Daoy (cell line): ENCODE results near the gene OBSCN. TPM values are rescaled to one million over a fixed set of nuclear protein-coding genes. Genes with fewer than 3 reads are reported as not detected.
A peak's percentile ranks its signal among the peaks of the same experiment; 100 is the strongest.

Experiments
- DNase-seq: peaks from one replicate; pipeline ENCODE4 v3.0.0-alpha.2; 2015; ENCODE audit warnings: low read depth
- total RNA-seq: library from RNA; depleted of rRNA; stranded (reverse); fragments of >200 nt; shearing (Covaris generic); gene quantifications from 2 replicates; pipeline ENCODE4 v1.2.3, GENCODE V29; 2014

OBSCN gene
- total RNA-seq, 1 experiment from 2014 or later = 4.1 TPM

DNA sequence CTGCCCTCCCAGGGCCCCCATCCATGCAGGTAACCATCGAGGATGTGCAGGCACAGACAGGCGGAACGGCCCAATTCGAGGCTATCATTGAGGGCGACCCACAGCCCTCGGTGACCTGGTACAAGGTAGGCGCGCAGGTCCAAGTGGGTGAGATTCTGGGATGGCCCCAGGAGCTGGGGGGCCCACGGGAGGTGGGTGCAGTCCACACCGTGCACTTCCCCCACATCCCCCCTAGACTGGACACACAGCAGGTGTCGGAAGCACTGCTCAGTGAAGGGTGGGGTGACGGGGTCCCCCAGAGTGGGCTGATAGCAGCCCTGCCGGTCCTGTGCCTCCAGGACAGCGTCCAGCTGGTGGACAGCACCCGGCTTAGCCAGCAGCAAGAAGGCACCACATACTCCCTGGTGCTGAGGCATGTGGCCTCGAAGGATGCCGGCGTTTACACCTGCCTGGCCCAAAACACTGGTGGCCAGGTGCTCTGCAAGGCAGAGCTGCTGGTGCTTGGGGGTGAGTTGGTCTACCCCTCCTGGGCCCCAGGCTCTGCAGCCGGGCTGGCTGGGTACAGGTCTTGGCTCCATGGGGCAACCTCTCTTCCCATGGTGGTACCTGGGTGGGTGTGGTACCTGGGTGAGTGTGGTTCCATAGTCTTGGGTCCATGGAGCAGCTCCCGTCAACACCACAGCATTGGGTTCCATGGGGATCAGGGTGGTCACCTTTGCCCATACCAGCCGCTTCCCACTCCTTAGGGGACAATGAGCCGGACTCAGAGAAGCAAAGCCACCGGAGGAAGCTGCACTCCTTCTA lies 158.4 kb downstream of the OBSCN start:
- no peak for DNase-seq

DNA sequence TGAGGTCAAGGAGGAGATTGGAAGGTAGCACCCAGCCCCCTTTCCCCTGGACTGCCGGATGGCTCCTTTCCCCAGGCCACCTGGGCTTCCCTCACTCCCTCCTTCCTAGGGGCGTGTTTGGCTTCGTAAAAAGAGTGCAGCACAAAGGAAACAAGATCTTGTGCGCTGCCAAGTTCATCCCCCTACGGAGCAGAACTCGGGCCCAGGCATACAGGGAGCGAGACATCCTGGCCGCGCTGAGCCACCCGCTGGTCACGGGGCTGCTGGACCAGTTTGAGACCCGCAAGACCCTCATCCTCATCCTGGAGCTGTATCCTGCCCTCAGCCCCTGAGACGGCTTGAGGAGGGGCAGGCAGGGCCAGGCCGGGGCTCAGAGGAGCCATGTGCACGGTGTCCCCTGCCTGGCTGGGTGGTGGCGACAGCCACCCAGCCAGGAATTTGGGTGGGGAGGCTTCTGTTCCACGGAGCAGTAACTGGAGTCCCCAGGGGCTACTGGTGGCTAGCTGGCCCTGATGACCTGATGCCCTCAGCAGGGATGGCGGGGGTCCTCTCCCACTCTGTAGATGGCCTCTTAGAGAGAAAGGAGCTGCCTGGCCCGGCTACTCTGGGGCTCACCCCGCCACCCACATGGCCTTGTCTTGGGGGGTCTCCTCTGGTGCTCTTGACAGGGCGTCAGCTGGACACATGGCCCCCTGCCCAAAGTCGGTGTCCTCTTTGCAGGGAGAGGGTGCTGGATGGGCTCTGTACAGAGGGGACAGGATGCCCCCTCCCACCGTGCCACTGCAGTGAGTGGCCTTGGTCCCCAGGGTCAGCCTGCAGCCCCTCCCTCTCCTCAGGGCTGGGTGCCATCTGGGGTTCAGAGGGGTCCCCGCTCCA lies 159.3 kb downstream of the OBSCN start:
- DNase-seq = no peak

DNA sequence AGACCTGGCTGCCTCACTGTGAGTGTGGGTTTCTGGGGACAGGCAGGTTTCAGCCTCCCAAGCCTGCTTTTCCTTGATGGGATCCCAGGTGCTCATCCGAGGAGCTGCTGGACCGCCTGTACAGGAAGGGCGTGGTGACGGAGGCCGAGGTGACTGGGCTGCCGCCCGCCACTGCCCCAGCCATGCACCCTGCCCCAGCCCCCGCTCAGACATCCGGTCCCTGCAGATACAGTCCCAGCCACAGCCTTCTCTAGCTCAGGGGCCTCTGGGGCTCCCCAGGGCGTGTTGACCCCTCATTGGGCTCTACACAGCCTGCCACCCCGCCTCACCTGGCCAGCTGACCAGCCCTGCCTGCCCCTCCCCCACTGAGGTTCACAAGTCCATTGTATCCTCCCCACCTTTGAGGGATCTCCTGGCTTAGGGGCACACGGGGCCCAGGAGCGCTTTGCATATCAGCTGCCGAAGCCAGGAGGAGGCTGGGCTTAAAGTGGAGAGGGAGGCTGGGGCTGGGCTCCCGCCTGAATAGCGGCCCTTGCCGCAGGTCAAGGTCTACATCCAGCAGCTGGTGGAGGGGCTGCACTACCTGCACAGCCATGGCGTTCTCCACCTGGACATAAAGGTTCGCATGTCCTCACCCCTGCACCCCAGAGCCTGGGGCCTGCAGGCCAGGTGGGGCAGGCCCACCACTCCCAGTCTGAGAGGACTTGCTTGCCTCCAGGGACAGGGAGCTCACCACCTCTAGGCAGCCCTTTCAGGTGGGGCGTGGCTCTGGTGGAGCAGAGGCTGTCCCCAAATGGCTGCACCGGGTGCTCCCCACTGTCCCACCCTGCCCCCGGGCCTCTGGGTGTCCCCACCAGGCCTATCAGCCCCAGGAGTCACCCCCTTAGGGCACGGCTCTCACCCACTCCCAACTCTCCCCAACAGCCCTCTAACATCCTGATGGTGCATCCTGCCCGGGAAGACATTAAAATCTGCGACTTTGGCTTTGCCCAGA lies 160.3 kb downstream of the OBSCN start:
- DNase-seq = peak; percentile 35

DNA sequence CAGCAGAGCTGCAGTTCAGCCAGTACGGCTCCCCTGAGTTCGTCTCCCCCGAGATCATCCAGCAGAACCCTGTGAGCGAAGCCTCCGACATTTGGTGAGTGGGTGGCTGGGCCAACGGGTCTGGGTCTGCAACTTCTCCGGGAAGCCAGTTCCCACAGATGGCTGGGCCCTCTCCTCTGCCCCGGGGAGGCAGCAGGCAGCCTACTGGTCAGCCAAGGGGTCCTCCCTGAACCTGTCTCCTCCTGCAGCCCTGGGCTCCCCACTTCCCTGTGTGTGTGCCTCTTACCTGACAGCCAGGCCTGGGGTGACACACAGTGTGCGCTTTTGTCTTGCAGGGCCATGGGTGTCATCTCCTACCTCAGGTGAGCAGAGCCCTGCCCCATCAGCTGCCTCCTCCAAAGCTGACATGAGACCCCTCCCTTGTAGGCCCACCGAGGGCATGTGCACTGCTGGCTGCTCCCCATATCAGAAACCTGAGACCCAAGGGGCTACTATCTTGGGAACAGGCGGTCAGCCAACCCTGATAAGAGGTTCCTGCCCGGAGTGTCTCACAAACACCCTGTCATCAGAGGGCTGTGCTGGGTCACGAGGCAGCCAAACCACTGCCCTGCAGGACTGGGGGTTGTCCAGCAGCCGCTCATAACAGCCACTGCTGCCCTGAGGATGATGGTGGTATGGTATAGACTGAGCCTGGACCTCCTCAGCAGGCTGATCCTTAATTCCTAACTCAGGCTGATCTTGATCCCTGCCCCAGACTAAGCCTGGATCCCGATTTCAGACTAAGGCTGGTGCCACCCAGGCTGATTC lies 161.2 kb downstream of the OBSCN start:
- no peak for DNase-seq

DNA sequence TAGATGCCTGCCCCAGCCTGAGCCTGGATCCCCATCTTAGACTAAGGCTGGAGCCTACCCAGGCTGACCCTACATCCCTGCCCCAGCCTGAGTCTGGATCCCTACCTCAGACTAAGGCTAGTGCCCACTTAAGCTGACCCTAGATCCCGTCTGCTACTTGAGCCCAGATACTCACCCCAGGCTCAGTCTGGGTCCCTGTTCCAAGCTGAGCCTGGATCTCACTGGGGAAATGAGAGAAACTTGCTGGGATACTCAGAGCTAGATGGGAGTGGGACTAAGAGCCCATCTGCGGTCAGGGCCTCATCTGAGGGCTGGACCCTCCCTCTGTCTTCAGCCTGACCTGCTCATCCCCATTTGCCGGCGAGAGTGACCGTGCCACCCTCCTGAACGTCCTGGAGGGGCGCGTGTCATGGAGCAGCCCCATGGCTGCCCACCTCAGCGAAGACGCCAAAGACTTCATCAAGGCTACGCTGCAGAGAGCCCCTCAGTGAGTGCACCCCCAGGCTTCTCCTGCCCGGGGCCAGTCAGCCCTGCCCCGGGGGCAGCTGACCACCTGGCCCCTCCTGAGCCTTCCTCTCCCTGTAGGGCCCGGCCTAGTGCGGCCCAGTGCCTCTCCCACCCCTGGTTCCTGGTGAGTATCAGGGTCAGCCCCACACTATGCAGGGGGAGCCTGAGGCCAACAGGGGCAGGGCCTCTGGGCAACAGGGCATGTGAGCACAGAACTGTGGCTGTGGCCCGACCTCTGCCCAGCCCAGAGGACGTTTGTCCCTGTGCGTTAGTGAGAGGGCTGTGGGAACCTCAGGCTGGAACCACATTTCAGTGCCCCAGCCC lies 162.0 kb downstream of the OBSCN start:
- no peak for DNase-seq

DNA sequence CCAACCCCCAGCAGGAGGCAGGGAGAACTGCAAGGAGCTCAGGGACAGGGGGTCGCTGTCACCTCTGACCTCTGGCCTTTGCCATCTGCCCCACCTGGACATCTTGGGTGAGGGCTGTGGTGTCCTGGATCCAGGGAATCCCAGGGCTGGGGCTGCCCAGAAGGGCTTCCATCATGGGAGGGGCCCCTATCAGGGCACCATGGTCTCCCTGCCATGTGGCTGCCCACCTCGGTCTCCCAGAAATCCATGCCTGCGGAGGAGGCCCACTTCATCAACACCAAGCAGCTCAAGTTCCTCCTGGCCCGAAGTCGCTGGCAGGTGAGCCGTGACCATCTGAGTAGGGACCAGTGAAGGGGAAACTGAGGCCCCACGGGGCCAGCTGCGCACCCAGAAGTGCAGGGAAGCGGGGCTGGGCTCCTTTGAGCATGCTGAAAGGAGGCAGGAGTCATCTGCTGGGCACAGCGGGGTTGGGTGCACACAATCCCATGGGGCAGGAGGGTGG lies 162.6 kb downstream of the OBSCN start:
- DNase-seq = no peak

DNA sequence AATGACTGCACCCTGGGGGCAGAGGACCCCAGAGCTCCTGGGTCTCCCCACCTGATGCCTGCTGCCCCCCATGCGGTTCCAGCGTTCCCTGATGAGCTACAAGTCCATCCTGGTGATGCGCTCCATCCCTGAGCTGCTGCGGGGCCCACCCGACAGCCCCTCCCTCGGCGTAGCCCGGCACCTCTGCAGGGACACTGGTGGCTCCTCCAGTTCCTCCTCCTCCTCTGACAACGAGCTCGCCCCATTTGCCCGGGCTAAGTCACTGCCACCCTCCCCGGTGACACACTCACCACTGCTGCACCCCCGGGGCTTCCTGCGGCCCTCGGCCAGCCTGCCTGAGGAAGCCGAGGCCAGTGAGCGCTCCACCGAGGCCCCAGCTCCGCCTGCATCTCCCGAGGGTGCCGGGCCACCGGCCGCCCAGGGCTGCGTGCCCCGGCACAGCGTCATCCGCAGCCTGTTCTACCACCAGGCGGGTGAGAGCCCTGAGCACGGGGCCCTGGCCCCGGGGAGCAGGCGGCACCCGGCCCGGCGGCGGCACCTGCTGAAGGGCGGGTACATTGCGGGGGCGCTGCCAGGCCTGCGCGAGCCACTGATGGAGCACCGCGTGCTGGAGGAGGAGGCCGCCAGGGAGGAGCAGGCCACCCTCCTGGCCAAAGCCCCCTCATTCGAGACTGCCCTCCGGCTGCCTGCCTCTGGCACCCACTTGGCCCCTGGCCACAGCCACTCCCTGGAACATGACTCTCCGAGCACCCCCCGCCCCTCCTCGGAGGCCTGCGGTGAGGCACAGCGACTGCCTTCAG lies 163.3 kb downstream of the OBSCN start:
- peak; percentile 39 for DNase-seq

DNA sequence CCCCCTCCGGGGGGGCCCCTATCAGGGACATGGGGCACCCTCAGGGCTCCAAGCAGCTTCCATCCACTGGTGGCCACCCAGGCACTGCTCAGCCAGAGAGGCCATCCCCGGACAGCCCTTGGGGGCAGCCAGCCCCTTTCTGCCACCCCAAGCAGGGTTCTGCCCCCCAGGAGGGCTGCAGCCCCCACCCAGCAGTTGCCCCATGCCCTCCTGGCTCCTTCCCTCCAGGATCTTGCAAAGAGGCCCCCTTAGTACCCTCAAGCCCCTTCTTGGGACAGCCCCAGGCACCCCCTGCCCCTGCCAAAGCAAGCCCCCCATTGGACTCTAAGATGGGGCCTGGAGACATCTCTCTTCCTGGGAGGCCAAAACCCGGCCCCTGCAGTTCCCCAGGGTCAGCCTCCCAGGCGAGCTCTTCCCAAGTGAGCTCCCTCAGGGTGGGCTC lies 163.9 kb downstream of the OBSCN start:
- DNase-seq = no peak

DNA sequence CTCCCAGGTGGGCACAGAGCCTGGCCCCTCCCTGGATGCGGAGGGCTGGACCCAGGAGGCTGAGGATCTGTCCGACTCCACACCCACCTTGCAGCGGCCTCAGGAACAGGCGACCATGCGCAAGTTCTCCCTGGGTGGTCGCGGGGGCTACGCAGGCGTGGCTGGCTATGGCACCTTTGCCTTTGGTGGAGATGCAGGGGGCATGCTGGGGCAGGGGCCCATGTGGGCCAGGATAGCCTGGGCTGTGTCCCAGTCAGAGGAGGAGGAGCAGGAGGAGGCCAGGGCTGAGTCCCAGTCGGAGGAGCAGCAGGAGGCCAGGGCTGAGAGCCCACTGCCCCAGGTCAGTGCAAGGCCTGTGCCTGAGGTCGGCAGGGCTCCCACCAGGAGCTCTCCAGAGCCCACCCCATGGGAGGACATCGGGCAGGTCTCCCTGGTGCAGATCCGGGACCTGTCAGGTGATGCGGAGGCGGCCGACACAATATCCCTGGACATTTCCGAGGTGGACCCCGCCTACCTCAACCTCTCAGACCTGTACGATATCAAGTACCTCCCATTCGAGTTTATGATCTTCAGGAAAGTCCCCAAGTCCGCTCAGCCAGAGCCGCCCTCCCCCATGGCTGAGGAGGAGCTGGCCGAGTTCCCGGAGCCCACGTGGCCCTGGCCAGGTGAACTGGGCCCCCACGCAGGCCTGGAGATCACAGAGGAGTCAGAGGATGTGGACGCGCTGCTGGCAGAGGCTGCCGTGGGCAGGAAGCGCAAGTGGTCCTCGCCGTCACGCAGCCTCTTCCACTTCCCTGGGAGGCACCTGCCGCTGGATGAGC lies 164.5 kb downstream of the OBSCN start:
- DNase-seq = no peak

DNA sequence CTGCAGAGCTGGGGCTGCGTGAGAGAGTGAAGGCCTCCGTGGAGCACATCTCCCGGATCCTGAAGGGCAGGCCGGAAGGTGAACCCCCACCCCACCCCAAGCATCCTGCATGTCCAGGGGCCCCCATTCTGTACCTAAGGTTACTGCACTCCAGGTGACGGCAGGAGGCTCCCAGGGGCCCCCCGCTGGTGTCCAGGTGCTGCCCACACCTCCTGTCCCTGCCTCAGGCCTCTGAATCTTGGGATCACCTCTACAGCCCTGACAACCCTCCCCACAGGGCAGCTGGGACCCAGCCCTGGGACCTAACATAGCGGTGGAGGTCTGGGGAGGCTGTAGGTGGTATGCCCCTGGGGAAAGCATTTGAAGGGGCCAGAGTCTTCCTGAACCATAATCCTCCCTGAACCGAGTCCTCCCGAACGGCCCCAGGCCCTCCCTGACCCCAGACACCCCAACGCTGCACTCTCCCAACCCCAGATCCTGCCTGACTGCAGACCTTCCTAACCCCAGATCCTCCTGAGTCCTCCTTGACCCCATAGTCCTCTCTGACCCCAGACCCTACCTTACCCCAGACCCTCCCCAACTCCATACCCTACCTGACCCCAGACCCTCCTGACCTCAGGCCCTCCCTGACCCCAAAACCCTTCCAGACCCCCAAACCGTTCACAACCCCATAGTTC lies 165.3 kb downstream of the OBSCN start:
- no peak for DNase-seq

DNA sequence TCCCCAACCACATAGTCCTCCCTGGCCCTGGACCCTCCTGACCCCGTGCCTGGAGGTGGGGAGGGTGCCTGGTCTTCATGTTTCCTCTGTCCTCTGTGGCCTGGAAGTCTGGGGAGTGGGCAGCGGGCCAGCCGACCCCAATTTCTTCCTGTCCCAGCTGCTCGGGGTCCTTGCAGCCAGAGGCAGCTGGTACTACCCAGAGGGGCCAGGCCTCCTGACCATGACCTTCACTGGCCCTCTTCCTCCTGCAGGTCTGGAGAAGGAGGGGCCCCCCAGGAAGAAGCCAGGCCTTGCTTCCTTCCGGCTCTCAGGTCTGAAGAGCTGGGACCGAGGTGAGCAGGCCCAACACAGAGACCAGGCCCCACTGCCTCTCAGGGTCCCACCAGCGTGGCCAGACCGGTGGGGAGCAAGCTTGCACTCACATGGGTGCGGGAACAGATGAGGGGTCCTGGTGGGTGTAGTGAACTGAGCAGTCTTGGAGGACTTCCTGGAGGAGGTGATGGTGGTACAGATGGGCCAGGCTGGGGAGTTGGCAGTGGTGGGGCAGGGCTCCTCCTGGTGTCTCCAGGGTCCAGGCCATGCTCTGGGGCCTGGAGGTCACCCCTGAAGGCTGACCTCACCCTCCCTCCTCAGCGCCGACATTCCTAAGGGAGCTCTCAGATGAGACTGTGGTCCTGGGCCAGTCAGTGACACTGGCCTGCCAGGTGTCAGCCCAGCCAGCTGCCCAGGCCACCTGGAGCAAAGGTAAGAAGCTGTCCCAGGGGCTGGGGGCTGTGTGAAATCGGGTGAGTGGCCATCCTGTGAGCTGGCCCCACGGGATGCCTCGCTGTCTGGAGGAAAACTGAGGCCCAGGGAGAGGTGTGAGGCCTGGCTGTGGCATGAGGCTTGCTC lies 166.1 kb downstream of the OBSCN start:
- DNase-seq = no peak

DNA sequence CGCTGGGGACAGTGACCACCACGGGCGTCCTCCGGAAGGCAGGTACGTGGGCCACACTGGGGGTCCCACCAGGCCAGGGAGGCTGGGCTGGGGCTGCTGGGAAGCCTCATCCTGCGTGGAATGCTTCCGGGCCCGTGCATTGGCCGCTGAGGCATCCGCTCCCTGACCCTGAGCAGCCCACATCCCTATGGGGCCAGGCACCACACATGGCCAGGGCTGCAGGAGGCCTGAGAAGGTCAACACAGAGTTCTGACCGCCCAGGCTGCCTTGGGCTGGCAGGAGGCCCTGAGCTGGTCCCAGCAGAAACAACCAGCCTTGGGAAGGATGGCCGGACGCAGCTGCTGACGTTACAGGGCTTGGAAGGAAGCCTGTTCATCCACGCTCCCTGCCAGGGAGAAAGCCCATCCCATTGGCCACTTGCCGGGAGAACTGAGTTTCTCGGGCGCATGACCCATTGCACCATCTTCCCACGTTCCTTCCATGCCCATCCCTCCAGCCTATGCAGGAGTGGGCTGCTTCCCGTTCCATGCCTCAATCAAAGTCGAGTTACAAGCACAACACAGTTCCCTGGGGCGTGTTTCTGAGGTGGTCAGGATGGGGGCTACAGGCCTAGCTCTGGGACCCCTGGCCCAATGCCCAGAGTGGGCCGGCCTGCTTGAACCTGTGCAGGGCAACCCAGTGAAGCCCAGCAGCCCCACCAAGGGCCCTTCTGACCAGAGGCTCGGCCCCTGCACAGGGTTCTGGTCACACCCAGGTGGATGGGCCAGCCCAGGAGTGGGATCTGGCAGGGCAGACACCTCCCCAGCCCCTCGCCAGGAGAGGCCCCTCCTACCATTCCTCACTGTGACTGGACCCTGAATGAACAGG lies 167.1 kb downstream of the OBSCN start:
- peak; percentile 29 for DNase-seq

DNA sequence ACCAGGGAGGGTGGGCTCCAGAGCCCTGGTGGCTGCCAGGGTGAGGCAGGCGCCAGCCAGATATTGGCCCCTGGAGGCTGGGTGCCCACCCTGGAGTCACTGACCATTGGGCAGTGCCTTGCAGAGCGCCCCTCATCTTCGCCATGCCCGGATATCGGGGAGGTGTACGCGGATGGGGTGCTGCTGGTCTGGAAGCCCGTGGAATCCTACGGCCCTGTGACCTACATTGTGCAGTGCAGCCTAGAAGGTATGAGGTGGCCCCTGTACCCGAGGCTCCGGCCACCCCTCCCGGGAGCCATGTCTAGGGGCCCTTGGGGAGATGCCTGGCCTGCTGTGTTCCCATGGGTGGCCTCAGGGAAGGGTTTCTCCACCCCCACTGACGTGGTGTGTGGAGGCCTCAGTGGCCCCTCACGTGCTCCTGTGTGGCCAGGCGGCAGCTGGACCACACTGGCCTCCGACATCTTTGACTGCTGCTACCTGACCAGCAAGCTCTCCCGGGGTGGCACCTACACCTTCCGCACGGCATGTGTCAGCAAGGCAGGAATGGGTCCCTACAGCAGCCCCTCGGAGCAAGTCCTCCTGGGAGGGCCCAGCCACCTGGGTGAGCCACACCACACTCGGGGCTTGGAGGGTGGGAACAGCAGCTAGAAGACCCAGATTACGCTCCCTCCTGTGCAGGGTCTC lies 167.9 kb downstream of the OBSCN start:
- DNase-seq = no peak

DNA sequence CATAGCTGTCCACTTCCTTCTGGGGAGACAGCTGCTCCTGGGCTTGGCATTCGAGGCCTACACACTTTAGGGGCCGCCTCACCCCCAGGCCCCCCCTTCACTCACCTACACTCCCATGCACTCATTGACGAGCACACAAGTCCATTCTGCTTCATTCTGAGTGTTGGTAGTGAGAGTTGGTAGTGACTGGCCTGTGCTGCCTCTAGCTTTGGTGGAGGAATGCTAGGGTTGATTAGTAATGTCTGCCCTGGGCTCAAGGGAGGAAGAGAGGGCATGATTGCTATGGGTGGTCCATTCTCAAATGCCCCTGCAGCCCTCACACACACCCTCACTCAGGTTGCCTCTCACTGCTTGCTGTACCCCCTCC lies 168.4 kb downstream of the OBSCN start:
- no peak for DNase-seq
